GM12801 (cell line): ENCODE results near the gene ANK3.

ENCODE experiments used
- CTCF ChIP-seq: IDR thresholded peaks from one replicate; pipeline ENCODE4 v1.5.1; 2011; ENCODE audit warnings: control low read depth; ENCODE audit not compliant: insufficient read length; ENCODE audit errors: extremely low read depth

ANK3 gene

GRCh38 chr10:60420991-60421894 is 31.6 kb upstream of the ANK3 start:
- no peak for TF ChIP-seq CTCF

- no peak for TF ChIP-seq CTCF
These were observed 29.6 kb upstream of the ANK3 start for GRCh38 chr10:60419249-60419648.

- TF ChIP-seq CTCF, result no peak
These were observed 28.2 kb upstream of the ANK3 start for GRCh38 chr10:60417901-60418300.

GRCh38 chr10:60417024-60417423 is 27.3 kb upstream of the ANK3 start:
- no peak for TF ChIP-seq CTCF

- no peak for TF ChIP-seq CTCF
These were observed 25.4 kb upstream of the ANK3 start for GRCh38 chr10:60414877-60415585.

GRCh38 chr10:60414111-60414510 is 24.4 kb upstream of the ANK3 start:
- no peak for TF ChIP-seq CTCF

- TF ChIP-seq CTCF, result no peak
These were observed 23.8 kb upstream of the ANK3 start for GRCh38 chr10:60413306-60414012.
